GM10266 (cell line): Measurements from ENCODE around the gene GLDC.

Source experiments
- DNase-seq: peaks from one replicate; pipeline ENCODE4 v3.0.0; 2012; ENCODE audit errors: extremely low spot score
- TF ChIP-seq, protein P1 (sequence below): IDR thresholded peaks from 2 replicates; pipeline ENCODE4 v1.5.1; 2012; ENCODE audit warnings: mild to moderate bottlenecking, low read depth; ENCODE audit not compliant: control insufficient read depth, insufficient read depth; ENCODE audit errors: missing control alignments

Gene GLDC

DNA sequence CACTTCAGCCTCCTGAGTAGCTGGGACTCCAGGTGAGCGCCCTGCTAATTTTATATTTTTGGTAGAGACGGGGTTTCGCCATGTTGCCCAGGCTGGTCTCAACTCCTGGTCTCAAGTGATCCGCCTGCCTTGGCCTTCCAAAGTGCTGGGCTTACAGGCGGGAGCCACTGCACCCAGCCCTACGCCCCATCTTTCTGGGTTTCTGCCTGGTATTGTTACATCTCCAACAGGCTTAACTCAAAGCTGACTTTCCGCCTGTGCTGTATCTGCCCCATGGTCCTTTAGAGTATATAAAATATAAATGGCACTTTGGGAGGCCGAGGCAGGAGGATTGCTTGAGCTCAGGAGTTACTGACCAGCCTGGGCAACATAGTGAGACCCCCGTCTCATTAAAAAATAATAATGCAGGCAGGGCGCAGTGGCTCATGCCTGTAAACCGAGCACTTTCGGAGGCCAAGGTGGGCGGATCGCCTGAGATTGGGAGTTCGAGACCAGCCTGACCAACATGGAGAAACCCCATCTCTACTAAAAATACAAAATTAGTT lies 36.5 kb upstream of the GLDC start:
- DNase-seq: no peak
- TF ChIP-seq, protein P1, sequence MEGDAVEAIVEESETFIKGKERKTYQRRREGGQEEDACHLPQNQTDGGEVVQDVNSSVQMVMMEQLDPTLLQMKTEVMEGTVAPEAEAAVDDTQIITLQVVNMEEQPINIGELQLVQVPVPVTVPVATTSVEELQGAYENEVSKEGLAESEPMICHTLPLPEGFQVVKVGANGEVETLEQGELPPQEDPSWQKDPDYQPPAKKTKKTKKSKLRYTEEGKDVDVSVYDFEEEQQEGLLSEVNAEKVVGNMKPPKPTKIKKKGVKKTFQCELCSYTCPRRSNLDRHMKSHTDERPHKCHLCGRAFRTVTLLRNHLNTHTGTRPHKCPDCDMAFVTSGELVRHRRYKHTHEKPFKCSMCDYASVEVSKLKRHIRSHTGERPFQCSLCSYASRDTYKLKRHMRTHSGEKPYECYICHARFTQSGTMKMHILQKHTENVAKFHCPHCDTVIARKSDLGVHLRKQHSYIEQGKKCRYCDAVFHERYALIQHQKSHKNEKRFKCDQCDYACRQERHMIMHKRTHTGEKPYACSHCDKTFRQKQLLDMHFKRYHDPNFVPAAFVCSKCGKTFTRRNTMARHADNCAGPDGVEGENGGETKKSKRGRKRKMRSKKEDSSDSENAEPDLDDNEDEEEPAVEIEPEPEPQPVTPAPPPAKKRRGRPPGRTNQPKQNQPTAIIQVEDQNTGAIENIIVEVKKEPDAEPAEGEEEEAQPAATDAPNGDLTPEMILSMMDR: no peak

DNA sequence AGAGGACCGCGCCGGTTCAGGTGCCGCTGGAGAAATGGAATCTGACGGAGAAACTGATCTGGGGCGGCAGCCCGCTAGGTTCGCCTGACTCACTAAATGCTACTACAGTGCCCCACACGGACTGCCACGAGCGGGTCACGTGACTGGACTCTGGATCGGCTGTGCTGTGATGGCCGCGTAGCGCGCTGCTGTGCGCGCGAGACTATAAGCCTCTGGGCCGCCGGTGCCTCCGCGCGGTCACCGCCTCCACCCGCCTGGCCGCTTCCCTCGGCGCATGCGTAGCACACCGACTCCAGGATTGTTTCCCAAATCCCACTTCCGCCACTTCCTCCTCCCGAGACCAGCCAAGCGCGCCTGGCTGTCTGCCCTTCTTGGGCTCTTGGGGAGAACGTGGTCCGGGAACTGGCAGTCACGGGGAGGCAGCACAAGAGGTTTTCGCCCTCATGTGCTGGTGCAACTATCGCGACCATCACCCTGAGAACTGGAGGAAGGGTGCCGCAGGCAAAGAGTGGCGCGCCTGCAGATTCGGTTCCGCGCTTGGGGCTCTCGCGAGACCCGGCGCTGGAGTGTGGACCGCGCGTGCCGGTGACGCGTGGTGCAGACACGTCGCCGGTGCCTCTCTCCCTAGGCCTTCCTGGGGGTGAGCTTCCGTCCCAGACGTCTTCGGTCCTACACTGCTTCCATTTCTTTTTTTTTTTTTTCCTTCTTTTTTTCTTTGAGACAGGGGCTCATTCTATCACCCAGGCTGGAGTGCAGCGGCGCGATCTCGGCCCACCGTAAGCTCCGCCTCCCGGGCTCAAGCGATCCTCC lies 35.8 kb upstream of the GLDC start:
- DNase-seq: peak; percentile 89
- TF ChIP-seq, protein P1: no peak

DNA sequence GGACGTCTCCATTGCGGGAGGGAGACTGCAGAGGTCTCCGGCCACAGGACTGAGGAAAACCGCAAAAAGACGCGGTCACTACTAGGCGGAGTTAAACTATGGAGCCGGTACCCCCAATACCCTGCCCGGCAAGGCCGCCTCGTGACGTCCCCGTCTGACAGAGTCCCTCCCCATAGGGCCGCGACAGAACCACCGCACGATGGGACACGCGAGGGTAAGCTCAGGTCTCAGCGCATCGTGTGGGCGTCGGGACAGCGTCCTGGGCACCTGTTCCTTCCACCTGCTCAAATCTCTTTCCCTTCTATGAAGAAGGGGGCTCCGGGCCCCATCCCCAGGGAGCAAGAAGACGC lies 35.2 kb upstream of the GLDC start:
- TF ChIP-seq, protein P1: no peak
- DNase-seq: peak; percentile 58

DNA sequence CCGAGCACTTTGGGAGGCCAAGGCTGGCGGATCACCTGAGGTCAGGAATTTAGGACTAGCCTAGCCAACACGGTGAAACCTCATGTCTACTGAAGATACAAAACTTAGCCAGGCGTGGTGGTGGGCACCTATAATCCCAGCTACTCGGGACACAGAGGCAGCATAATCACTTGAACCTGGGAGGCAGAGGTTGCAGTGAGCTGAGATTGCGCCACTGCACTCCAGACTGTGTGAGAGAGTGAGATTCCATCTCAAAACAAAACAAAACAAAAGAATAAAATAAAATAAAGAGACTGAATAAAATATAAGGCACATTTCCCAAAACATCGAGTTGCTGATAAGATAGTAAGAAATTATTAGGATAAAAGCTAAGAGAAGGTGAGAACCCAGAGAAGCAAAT lies 32.3 kb upstream of the GLDC start:
- TF ChIP-seq, protein P1: no peak
- no peak for DNase-seq

DNA sequence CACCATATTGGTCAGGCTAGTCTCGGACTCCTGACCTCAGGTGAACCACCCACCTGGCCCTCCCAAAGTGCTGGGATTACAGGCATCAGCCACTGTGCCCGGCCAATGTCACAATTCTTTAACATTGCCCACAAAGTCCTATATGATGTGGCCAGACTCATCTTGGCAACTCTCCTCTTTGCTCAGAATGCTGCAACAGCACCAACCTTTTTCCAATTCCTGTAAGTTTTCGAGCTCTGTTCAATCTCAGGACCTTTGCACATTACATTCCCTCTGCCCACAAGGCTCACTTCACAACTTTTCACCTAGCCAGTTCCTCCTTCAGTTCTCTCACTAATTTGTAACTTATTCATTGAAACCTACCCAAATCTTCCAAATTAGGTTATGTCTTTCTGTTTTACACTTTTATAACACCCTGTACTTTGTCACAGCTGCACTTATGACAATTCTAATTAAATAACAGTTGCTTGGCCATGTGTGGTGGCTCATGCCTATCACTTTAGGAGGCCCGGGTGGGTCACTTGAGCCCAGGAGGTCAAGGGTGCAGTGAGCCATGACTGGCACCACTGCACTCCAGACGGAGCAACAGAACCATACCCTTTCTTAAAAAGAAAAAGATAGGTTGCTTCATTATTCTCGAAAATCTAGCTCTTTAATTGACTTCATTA lies 30.9 kb upstream of the GLDC start:
- DNase-seq: no peak
- TF ChIP-seq, protein P1: no peak

DNA sequence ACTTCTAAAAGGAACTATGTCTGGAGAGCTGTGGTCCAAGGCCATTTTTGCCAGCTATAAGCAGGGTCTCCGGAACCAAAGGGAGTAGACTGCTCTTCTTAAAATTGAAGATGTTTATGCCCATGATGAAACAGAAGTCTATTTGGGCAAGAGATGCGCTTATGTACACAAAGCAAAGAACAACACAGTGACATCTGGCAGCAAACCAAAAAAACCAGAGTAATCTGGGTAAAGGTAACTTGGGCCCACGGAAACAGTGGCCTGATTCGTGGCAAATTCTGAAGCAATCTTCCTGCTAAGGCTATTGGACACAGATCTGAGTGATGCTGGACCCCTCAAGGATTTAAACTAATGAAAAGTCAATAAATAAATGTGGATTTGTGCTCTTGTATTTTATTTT lies 29.7 kb upstream of the GLDC start:
- no peak for DNase-seq
- TF ChIP-seq, protein P1: no peak

DNA sequence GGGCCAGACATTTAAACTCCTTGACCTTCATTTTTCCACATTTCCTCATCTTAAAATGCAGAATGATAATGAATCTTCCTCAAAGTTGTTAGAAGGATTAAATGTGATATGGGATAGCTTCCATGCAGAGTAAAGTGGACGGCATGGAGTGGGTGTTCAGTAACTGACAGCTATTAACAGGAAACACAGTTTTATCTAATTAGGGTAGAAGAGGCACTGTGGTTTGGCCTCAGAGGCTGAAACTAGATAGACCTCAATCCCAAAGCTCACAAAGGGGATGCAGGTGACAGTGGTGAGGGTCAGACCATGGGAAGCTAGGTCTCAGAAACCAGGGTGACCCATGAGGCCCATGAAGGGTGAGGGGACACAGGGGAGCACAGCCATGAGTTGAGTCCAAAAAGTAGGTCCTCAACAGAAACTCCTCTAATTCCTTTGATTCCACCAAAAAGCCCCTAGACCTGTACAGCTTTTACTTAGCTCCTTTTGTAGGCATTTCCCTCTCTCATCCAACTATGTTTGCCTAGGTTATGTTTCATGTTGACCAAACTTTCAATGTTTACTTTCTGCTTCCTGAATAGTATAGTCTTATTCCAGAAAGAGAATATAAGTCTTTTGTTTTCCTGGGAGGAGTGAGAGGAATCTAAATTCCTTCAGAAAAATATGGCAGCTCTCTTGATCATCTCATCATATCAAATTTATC lies 27.9 kb upstream of the GLDC start:
- TF ChIP-seq, protein P1: no peak
- DNase-seq: no peak
